ENCODE measurements around the gene METRN. TPM values are rescaled to one million over a fixed set of nuclear protein-coding genes. Genes with fewer than 3 reads are reported as not detected.
"Not testable (repeated sequence)": the region's sequence is repeated elsewhere in the genome, so short reads cannot be mapped to it uniquely, and the experiment has no call there.

METRN gene
- polyA plus RNA-seq, 1 donor, result 6.3 TPM

DNA sequence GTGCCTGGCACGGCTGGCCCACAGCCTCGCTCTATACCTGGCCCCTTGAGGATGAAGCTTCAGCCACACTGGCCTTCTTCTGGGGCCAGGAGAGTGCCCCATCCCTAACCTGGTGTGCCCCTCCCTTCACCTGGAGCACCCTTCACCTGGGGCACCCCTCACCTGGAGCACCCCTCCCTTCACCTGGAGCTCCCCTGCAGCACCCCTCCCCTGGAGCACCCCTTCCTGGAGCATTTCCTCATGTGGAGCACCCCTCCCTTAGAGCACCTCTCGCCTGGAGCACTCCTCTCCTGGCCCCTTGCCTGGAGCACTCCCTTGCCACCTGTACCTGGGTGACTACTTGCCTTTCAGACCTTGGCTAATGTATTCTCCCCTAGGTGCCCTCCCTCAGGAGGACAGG, 6.9 kb upstream of the METRN start:
- DNase-seq, result no peak

DNA sequence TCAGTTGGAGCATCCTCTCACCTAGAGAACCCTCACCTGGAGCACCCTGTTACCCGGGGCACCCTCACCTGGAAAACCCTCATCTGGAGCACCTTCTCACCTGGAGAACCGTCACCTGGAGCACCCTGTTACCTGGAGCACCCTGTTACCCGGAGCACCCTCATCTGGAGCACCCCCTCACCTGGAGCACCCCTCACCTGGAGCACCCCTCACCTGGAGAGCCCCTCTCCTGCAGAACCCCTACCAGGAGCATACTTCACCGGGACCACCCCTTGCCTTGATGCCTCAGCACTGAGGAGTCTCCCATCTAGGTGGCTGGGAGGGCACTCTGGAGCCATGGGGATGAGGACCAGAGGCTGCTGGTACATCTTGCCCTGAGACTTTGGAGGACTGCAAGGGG, 6.0 kb upstream of the METRN start:
- DNase-seq, result no peak

DNA sequence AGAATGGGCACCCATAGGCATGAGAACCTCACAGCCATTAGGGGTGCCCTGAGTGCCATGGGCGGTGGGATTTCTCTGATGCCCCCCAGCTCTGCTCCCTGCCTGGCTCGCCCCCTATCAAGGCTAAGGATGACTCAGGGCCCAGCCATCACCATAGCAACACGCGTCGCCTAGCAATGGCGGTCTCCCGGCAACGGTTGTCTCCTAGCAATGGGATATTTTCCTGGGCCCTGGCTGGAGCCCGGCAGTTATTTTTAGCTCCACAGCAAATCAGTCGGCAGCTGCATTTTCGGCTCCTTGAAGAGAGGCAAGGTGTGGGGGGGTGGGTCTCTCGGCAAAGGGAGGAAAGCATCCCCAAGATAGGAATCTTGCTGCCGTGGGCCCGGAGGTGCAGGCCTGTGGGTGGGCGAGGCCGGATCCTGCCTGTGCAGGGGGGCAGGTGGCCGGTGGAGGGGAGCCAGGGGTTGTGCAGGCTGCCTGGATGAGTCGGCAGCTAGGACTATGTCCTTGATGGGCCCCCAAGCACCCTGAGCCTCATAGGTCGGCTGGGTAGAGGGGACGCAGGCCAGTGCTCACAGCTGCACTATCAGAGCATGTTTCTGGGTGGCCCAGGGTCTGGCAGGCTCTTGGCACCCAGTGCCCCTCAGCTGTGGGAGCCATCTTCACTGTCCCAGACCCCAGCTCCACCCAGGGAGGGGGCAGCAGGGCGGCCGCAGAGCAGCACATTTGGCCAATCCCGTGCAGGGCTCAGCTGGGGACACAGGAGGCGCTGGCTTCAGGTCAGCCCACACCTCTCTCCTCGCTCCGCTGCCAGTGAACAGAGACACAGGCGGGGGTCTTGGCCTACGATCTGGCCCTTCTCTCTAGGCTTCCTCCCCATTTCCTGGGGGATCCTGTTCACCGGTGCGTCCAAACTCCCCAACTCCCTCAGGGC, 5.1 kb upstream of the METRN start:
- no peak for DNase-seq

DNA sequence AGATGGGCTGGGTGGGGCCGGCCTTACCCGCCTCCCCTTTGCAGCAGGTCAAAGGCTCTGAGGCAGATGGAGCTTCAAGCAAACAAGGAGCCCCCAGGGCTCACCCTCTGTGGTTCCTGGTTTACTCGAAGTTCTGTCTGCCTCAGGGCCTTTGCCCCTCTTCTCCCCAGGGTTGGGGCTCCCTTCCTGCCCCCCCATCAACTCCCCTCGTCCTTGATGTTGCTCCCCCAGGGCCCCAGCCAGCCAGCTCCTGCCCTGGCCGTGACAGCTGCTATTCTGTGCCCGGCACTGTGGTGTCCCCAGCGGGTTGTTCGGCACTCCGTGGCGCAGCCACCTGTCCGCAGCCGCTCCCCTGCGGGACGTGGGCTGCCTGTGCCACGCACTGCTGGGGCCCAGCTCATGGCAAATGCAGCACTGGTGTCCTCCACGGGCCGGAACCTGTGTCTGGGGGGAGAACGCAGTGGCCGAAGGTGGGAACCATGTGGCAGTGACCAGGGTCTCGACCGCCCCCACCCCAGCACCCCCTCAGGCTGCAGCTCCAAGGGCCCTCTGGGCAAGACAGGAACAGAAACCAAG, 4.3 kb upstream of the METRN start:
- no peak for DNase-seq

DNA sequence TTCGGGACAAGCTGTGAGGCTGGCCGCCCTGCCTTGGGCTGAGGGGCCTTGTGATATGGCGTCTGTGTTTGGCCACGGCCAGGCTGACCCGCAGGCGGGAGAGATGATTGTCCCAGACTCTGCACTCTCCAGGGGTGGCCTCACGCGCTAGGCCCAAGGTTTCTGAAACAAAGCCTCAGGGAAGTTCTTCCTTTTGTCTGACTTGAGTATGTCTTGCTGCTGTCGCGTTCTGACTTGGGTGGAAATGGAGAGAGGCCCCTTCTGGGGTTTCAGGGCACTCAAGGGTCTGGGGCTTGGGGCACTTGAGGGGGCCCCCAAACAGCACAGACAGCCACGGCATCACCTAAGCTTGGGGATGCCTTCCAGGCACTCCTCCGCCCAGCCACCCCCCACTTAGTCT, 3.8 kb upstream of the METRN start:
- no peak for DNase-seq

DNA sequence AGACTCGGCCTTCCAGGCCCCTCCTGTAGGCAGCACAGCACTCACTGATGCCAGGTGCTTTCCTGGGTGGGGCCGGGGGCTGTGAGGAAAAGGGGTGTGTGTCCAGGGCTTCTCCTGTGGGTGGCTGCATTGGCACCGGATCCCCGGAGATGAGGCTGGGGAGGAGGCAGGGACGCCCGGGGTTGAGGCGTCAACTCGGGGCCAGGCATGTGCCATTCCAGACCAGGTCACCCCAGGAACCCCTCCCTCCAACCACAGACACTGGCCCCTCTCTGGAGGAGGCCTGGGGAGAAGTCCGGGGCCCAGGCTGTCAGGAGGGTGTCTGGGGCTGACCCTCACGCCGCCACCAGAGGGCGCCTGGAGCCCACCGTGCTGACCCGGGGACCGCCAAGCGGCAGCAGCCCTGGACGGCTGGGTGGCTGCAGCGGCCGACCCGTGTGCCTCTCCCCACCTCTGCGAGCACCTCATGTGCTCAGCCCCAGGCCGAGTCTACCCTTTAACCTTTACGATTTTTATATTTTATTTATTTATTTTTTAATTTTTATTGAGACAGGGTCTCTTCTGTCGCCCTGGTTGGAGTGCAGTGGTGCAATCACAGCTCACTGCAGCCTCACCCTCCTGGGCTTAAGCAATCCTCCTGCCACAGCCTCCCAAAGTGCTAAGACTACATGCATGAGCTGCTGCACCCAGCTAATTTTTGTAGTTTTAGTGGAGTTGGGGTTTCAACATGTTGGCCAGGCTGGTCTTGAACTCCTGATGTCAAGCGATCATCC, 3.2 kb upstream of the METRN start:
- no peak for DNase-seq

DNA sequence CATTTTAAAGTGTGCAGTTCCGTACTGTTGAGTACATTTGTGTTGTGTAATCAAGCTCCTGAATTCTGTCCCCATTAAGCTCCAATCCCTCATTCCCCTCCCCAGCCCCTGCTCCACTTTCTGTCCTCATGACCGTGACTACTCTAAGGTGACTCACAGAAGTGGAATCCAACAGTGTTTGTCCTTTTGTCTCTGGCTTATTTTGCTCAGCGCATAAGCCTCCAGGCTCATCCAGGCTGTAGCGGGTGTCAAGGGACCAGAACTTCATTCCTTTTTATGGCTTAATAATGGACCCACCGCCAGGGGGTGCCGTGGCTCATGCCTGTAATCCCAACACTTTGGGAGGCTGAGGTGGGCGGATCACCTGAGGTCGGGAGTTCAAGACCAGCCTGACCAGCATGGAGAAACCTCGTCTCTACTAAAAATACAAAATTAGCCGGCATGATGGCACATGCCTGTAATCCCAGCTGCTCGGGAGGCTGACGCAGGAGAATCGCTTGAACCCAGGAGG, 2.1 kb upstream of the METRN start:
- DNase-seq, result not testable (repeated sequence)

DNA sequence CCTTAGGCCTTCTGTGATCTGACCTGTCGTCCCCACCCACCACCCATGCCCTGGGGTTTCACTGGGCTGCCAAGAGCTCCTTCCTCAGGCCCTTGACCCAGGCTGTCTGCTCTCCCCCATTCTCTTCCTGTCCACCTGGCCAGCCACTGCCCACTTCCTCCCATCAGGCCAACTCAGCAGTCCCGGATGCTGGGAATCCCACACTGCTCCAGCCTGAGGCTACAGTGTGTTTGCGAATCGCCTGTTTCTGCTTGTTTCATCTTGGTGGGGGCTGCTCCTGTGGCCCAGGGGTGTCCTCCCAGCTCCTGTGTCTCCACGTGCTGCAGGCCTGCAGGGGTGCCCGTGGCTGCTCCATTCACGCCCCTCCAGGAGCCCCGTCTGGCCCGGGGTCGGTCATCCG, 839 bp upstream of the METRN start:
- DNase-seq, result no peak

DNA sequence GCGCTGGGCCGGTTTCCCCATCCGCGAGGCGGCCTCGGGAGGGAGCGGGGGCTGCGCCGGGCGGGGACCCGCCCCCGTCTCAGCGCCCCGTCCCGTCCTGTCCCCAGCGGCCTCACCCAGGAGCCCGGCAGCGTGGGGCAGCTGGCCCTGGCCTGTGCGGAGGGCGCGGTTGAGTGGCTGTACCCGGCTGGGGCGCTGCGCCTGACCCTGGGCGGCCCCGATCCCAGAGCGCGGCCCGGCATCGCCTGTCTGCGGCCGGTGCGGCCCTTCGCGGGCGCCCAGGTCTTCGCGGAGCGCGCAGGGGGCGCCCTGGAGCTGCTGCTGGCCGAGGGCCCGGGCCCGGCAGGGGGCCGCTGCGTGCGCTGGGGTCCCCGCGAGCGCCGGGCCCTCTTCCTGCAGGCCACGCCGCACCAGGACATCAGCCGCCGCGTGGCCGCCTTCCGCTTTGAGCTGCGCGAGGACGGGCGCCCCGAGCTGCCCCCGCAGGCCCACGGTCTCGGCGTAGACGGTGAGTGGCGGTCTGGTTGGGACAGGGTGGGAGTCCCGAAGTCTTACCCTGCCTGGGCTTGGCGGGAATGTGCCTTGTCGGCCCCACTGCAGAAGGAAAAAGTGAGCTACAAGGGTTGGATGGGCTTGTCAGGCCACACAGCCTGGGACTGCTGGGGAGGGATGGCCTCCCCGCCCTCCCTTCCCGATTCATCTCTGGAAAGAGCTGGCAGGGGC, 720 bp downstream of the METRN start:
- DNase-seq, result no peak

DNA sequence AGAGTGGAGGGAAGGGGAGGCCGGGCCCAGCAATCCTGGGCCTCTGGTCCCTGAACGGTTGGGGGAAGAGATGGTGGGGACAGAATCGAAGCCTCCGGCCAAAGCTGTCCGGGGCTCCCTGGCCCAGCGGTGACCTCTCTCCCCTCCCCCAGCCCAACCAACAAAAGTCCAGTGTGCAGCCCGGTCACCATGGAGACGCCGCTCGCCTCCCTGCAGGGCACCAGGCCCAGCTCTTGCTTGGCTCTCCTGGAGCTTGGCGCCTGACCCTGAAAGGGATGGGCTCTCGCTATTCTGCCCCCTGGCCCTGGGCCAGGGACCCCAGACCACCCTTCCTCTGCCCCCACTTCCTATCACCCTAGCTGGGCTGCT, 1.3 kb downstream of the METRN start:
- DNase-seq, result no peak

DNA sequence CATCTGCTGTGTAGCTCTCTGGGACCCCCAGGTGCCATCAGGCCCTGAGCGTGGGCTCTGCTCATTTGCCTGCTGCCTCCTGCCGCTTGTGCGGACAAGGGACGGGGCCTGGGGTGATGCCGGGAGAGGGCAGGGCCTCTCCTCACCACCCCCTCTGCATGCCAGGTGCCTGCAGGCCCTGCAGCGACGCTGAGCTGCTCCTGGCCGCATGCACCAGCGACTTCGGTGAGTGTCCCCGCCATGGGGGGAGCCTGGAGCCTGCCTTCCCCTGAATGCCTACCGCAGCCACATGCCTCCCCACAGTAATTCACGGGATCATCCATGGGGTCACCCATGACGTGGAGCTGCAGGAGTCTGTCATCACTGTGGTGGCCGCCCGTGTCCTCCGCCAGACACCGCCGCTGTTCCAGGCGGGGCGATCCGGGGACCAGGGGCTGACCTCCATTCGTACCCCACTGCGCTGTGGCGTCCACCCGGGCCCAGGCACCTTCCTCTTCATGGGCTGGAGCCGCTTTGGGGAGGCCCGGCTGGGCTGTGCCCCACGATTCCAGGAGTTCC, 1.9 kb downstream of the METRN start:
- DNase-seq, result no peak

DNA sequence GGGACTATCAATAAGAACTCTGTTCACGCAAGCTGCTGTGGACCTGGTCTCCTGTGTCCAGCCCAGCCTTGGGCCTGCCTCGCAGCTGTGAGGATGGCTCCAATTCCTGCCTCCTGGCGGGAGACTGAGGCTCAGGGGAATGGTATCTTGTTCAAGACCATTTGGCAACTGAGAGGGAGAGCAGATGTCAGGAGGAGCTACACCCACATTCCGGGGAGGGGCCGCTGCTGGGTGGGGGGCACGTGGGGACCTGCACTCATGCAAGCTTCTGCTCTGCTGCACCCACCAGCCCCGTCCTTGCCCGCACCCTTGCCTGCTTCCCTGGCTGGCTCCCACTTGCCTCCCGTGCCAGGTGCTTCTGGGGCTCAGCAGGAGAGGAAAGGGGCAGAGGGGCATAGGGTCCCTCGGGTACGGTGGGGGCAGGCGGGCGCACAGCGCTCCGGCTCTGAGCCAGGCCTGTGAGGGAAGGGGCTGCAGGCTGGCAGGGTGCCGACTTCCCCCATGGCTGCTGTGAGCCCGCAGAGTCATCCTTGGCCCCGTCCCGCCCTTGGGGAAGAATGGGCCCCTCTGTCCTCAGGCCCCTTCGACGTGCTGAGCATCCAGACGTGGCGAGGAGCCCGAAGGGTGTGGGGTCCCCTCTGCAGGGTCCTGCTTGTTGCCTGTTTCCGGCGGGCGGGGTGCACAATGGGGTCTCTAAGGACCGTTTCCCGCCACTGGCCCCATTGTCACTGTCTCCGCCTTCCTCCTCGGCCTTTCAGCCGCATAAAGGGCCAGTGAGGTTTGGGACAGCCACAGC, 2.7 kb downstream of the METRN start:
- no peak for DNase-seq

DNA sequence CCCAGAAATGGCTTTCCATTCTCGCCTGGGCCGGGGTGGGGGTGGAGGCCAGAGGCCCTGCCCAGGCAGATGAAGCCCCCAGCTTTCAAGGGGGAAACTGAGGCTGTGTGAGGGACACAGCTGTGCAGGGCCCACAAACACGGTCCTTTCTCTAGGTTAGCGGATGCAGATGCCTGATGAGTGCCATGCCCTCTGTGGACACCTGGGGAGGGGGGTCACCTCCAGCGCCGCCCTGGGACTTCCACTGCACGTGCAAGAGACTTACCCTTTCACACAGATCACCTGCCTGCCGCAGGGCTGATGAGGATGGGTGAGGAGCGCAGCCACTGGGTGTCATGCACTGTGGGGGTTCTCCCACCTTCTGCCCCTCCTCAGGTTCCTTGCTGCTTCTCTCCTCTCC, 3.5 kb downstream of the METRN start:
- DNase-seq, result no peak

DNA sequence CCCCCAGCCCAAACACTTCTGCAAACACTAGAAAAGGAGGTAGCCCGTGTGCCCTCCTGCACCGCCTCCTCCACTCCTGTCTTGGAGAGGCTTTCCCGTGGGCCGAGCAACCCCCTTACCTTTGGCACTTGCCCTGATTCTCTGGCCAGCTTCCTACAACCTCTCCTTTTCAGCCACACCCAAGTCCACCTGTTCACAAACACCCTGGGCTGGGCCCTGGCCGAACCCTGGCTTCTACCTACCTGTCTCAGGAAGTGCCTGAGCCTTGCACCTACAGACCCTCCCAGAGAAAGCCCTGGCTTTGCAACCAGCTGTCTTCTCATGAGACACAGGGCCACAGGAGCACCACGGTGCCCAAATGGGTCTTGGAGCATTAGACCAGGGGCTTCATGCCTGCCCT, 4.0 kb downstream of the METRN start:
- DNase-seq, result no peak

DNA sequence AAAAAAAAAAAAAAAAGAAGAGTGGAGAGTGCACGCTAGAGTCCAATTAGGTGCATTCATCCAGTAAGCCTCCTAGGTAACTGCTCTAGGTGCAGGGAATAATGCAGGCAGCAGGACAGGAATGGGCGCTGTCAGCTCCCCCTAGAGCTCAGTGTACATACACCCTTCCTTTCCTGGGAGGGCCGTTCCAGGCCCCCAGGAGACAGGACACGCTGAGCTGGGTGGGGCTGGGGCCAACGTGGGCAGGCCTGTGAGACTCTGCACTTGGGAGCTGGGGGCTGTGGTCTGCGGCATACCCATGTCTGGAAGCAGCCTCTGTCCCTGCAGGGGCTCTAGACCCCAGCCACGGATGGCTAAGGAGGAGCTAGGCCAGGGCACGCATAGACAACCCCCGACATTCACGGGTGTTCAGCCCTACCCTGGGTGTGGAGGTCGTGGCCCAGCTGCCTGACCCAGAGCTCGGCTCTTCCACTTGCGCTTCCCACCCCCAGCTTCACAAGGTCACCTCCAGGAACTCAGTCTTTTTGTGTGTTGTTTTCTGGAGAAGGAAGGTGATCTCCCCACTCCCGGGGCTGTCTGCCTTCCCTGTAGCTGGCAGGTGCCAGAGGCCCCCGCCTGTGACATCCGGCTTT, 5.0 kb downstream of the METRN start:
- no peak for DNase-seq

DNA sequence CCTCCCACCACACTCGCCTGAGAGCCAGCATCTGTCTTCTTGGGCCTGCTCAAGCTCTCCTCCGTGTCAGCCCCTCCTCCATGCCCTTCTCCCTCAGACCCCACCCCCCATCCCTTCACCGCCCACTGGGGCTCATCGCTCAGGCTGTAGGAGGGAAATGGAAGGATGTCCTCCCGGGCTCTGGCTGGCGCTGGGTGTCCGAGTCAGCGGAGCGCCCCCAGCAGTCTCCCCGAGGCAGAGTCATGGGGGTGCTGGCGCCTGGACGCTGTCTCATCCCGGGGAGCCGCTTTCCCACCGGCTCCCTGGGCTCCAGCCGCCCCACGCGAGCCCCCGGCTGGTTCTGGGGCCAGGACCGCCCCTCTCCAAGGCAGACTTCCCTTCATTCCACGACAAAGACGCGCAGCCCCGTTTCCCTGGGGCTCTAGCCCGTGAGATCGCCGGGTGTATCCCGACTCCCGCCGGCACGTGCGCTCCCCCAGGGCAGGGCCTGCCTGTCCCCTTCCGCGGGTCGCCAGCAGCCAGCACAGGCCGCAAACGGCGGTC, 5.6 kb downstream of the METRN start:
- DNase-seq, result peak; percentile 61

DNA sequence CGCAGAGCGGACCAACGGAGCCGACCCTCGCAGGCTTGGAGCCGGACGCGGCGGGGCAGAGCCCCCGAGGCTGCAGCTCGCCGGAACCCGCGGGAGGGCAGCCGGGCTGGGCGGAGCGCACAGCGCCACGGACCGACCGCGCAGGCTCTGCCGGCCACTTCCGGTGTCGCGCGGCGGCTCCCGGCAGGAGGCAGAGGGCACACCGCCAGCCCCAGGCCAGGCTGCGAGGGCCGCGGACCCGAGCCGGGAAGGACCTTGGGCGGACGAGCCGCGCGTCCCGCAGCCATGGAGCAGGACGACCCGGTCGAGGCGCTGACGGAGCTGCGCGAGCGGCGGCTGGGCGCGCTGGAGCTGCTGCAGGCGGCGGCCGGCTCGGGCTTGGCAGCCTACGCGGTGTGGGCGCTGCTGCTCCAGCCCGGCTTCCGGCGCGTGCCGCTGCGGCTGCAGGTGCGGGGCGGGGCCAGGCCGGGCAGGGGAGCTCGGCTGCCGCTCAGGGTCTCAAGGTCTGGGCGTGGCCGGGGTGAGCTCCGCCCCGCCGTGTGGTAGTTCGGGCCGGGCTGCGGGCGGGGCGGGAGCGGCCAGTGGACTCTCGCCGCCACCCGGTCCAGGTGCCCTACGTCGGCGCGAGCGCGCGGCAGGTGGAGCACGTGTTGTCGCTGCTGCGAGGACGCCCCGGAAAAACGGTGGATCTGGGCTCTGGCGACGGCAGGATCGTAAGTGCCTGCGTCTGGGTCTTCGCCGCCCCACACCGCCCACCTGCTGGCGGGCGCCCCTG, 6.3 kb downstream of the METRN start, which contains the start of gene ANTKMT:
TSS of gene ANTKMT (plus strand) at position 157 of the 775 bp plus-strand sequence. CDS start at position 286, 129 bp downstream.
- peak; percentile 72 for DNase-seq

DNA sequence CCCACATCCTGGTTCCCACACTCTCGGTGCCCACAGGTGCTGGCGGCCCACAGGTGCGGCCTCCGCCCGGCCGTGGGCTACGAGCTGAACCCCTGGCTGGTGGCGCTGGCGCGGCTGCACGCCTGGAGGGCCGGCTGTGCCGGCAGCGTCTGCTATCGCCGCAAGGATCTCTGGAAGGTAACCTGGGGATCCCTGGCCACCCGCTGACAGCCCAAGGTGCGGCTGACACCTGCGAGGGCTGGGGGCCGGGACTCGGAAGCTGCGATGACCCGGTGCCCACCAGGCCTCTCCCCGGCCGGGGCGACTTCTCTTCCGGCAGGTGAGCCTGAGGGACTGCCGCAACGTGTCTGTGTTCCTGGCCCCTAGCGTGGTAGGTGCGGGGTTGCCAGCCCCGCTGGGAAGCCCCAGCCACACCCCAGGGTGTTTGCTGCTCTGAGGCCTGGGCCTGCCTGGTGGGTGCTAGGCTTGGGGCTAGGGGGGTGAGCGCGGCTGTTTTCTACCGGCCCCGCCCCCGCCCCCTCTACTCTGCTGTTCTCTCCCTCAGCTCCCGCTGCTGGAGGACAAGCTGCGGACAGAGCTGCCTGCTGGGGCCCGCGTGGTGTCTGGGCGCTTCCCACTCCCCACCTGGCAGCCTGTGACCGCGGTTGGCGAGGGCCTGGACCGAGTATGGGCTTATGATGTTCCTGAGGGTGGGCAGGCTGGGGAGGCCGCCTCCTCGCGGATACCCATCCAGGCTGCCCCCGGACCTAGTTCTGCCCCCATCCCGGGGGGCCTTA, 7.0 kb downstream of the METRN start:
- DNase-seq, result no peak

Data from left kidney (tissue), 2 donors.